ENCODE data around the gene TBC1D5. TPM values are rescaled to one million over a fixed set of nuclear protein-coding genes. Genes with fewer than 3 reads are reported as not detected.
"Not testable (repeated sequence)": the region's sequence is repeated elsewhere in the genome, so short reads cannot be mapped to it uniquely, and the experiment has no call there.

TBC1D5 gene
- total RNA-seq, 1 donor from 2014 or later = 74.6 TPM

DNA sequence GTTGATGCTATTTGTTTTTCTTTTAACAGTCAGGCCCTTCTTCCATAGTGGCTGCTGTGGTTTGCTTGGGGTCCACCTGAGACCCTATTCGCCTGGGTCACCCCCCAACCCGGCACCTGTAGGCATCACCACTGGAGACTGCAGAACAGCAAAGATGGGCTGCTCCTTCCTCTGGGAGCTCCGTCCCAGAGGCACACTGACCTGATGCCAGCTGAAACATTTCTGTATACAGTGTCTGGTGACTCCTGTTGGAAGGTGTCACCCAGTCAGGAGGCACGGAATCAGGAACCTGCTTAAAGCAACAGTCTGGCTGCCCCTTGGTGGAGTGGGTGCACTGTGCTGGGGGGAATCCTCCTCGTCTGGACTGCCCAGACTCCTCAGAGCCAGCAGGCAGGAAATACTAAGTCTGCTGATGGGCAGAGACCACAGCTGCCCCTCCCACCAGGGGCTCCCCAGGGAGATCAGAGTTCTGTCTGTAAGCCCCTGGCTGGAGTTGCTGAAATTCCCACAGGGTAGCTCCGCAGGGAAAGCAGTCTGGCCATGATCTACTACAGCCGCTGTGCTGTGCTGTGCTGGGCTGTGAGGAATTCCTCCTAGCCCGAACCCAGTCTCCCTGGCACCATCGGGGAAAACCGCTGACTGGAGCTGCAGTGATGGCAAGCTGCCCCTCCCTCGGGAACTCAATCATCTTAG is 248.2 kb downstream of the TBC1D5 start:
- H3K4me1 ChIP-seq = no peaks in the 10 kb centered on the region
- DNase-seq (peak; percentile 47), ATAC-seq (peak; percentile 17)
- intact Hi-C loops (cut with DNase I) = no loop called here
- H3K9me3 ChIP-seq = no peaks in the 10 kb centered on the region
- H3K27ac ChIP-seq = no peak overlapping the region
- no peaks in the 10 kb centered on the region for H3K36me3 ChIP-seq
- H3K4me3 ChIP-seq = no peak overlapping the region
- no peaks in the 10 kb centered on the region for H3K27me3 ChIP-seq
- TF ChIP-seq, protein P1, sequence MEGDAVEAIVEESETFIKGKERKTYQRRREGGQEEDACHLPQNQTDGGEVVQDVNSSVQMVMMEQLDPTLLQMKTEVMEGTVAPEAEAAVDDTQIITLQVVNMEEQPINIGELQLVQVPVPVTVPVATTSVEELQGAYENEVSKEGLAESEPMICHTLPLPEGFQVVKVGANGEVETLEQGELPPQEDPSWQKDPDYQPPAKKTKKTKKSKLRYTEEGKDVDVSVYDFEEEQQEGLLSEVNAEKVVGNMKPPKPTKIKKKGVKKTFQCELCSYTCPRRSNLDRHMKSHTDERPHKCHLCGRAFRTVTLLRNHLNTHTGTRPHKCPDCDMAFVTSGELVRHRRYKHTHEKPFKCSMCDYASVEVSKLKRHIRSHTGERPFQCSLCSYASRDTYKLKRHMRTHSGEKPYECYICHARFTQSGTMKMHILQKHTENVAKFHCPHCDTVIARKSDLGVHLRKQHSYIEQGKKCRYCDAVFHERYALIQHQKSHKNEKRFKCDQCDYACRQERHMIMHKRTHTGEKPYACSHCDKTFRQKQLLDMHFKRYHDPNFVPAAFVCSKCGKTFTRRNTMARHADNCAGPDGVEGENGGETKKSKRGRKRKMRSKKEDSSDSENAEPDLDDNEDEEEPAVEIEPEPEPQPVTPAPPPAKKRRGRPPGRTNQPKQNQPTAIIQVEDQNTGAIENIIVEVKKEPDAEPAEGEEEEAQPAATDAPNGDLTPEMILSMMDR (IDR thresholded peaks at IDR 0.05) = no peak

- no peak overlapping the region for H3K4me3 ChIP-seq
- intact Hi-C loops (cut with DNase I) = no loop called here
- no peaks in the 10 kb centered on the region for H3K4me1 ChIP-seq
- H3K9me3 ChIP-seq = no peaks in the 10 kb centered on the region
- DNase-seq = no peak
- no peak overlapping the region for H3K27ac ChIP-seq
- TF ChIP-seq, protein P1 (IDR thresholded peaks at IDR 0.05) = no peak
- no peaks in the 10 kb centered on the region for H3K36me3 ChIP-seq
- no peak for ATAC-seq
- H3K27me3 ChIP-seq = no peaks in the 10 kb centered on the region
These were observed 250.8 kb downstream of the TBC1D5 start for GRCh38 chr3:17491601-17492000.

DNA sequence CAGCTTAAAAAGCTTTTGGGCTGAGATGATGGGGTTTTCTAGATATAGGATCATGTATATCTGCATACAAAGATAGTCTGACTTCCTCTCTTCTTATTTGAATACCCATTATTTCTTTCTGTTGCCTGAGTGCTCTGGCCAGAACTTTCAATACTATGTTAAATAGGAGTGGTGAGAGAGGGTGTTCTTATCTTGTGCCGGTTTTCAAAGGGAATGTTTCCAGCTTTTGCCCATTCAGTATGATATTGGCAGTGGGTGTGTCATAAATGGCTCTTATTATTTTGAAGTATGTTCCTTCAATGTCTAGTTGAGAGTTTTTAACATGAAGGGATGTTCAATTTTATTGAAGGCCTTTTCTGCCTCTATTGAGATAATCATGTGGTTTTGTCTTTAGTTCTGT is 251.2 kb downstream of the TBC1D5 start:
- H3K4me3 ChIP-seq; H3K36me3 ChIP-seq; ATAC-seq; H3K4me1 ChIP-seq; intact Hi-C loops (cut with DNase I); DNase-seq; H3K9me3 ChIP-seq; H3K27me3 ChIP-seq; H3K27ac ChIP-seq: not testable (repeated sequence)

DNA sequence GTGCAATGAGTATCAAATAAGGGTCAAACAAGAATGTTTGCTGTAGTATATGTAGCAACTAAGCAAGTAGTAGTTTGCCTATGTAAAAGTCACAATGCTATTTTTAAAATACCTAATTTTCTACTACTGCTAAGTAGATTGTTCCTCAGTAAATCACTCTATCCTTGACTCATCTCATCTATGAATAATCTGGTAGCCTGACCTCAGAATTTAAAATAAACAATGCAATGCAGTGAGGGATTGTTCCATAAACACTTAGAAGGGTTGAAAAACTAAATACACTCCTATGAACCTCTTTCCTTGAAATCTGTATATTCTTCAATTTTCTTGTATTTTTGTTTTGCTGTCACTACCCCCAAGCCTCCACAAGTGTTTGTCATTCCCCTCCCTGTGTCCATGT is 253.3 kb downstream of the TBC1D5 start:
- Histone ChIP-seq H3K27ac (no peak overlapping the region), H3K36me3 (no peaks in the 10 kb centered on the region), H3K27me3 (no peaks in the 10 kb centered on the region), H3K4me3 (no peak overlapping the region), H3K9me3 (no peaks in the 10 kb centered on the region), H3K4me1 (no peaks in the 10 kb centered on the region)
- ATAC-seq = no peak
- no peak for DNase-seq
- TF ChIP-seq, protein P1 (IDR thresholded peaks at IDR 0.05) = no peak
- intact Hi-C loops (cut with DNase I) = no loop called here

GRCh38 chr3:17481116-17481515 is 261.3 kb downstream of the TBC1D5 start:
- DNase-seq (peak; percentile 50), ATAC-seq (peak; percentile 47)
- intact Hi-C loops (cut with DNase I) = no loop called here
- H3K27me3 ChIP-seq = no peaks in the 10 kb centered on the region
- H3K4me1 ChIP-seq = no peaks in the 10 kb centered on the region
- TF ChIP-seq, protein P1 (IDR thresholded peaks at IDR 0.05) = no peak
- no peaks in the 10 kb centered on the region for H3K36me3 ChIP-seq
- H3K27ac ChIP-seq = no peak overlapping the region
- H3K9me3 ChIP-seq = no peaks in the 10 kb centered on the region
- no peak overlapping the region for H3K4me3 ChIP-seq

- Histone ChIP-seq H3K9me3 (no peaks in the 10 kb centered on the region), H3K4me1 (no peaks in the 10 kb centered on the region), H3K27me3 (no peaks in the 10 kb centered on the region), H3K27ac (no peak overlapping the region), H3K4me3 (no peak overlapping the region), H3K36me3 (no peaks in the 10 kb centered on the region)
- DNase-seq (no peak), ATAC-seq (peak; percentile 27)
- TF ChIP-seq, protein P1 (IDR thresholded peaks at IDR 0.05) = no peak
- intact Hi-C loops (cut with DNase I) = no loop called here
These were observed 262.6 kb downstream of the TBC1D5 start for GRCh38 chr3:17479681-17480405.
